Peyer's patch (tissue), 4 donors: ENCODE measurements around the gene ADGRF4. TPM values are rescaled to one million over a fixed set of nuclear protein-coding genes. Genes with fewer than 3 reads are reported as not detected.

ENCODE experiments used
- DNase-seq, 3 donors: peaks; one replicate each; pipeline ENCODE4 v3.0.0-alpha.2; 2017 to 2019
- H3K27ac ChIP-seq, 4 donors: fragments of 200-600 bp; sonication (generic); one replicate each; pipeline ENCODE4 v1.5.1; 2016 to 2019
- H3K27me3 ChIP-seq, 2 donors: fragments of 200-600 bp; sonication (generic); one replicate each; pipeline ENCODE4 v1.5.1; 2019
- H3K36me3 ChIP-seq, 3 donors: fragments of 200-600 bp; sonication (generic); one replicate each; pipeline ENCODE4 v1.5.1; 2016 to 2019
- H3K4me1 ChIP-seq, 4 donors: fragments of 200-600 bp; sonication (generic); one replicate each; pipeline ENCODE4 v1.5.1; 2016 to 2019
- H3K4me3 ChIP-seq, 4 donors: fragments of 200-600 bp; sonication (generic); 1 replicate in 3 of 4; 2 replicates in 1 of 4; pipeline ENCODE4 v1.5.1; 2016 to 2019; ENCODE audit warnings: mild to moderate bottlenecking in 1 of 4
- H3K9me3 ChIP-seq, 4 donors: fragments of 200-600 bp; sonication (generic); one replicate each; pipeline ENCODE4 v1.5.1; 2016 to 2019; ENCODE audit warnings: mild to moderate bottlenecking in 1 of 4
- POLR2A ChIP-seq, 2 donors: fragments of 450-650 bp; IDR thresholded peaks; one replicate each; pipeline ENCODE4 v1.5.1; 2017; ENCODE audit warnings: antibody characterized with exemption in 2 of 2, mild to moderate bottlenecking in 2 of 2, moderate library complexity in 2 of 2
- total RNA-seq, 4 donors: library from RNA; depleted of rRNA; stranded (reverse); fragments of >200 nt; gene quantifications; one replicate each; pipeline ENCODE4 v1.1.0, GENCODE V29; 2016
- TF ChIP-seq, protein P1 (sequence below), 6 experiments: fragments of 450-650 bp in 4 of 6; fragments of 200-600 bp in 2 of 6; sonication (generic) in 1 of 6; IDR thresholded peaks; one replicate each; pipeline ENCODE4 v1.5.1; 2017 to 2019; ENCODE audit warnings: antibody characterized with exemption in 6 of 6, mild to moderate bottlenecking in 3 of 6, moderate library complexity in 1 of 6

The ADGRF4 gene
- total RNA-seq, 4 donors from 2014 or later, result 0.18 to 0.80 (median 0.57) TPM; not detected in 1

DNA sequence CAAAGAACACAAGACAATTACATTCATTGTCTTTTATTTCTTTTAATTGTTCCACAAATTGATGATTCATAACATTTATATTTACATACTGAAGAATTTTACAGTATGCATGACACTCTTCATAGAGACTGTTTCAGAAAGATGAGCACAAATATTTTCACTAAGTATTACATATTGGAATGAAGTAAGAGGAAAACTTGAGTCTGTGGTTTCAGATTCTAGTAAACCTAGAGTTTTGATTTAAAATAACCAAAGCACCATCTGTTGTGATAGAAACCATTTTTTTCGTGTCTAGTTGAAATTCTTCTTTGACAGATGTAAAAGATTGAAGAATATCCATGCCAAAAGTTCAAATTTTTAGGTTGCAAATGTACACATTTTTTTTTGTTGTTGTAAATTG lies 51.4 kb downstream of the ADGRF4 start:
- TF ChIP-seq POLR2A (IDR thresholded peaks at IDR 0.05), result no peak
- TF ChIP-seq, protein P1, sequence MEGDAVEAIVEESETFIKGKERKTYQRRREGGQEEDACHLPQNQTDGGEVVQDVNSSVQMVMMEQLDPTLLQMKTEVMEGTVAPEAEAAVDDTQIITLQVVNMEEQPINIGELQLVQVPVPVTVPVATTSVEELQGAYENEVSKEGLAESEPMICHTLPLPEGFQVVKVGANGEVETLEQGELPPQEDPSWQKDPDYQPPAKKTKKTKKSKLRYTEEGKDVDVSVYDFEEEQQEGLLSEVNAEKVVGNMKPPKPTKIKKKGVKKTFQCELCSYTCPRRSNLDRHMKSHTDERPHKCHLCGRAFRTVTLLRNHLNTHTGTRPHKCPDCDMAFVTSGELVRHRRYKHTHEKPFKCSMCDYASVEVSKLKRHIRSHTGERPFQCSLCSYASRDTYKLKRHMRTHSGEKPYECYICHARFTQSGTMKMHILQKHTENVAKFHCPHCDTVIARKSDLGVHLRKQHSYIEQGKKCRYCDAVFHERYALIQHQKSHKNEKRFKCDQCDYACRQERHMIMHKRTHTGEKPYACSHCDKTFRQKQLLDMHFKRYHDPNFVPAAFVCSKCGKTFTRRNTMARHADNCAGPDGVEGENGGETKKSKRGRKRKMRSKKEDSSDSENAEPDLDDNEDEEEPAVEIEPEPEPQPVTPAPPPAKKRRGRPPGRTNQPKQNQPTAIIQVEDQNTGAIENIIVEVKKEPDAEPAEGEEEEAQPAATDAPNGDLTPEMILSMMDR (IDR thresholded peaks at IDR 0.05), result no peak
- H3K4me3 ChIP-seq, result no peak overlapping the region
- H3K36me3 ChIP-seq, result no peaks in the 10 kb centered on the region
- H3K27me3 ChIP-seq, result no peaks in the 10 kb centered on the region
- no peak for DNase-seq
- H3K4me1 ChIP-seq, result no peaks in the 10 kb centered on the region
- no peaks in the 10 kb centered on the region for H3K9me3 ChIP-seq
- H3K27ac ChIP-seq, result no peak overlapping the region

GRCh38 chr6:47752801-47753200 lies 54.4 kb downstream of the ADGRF4 start:
- TF ChIP-seq, protein P1 (IDR thresholded peaks at IDR 0.05), result no peak
- TF ChIP-seq POLR2A (IDR thresholded peaks at IDR 0.05), result no peak
- Histone ChIP-seq H3K27ac (no peak overlapping the region), H3K4me1 (no peaks in the 10 kb centered on the region), H3K36me3 (no peaks in the 10 kb centered on the region), H3K4me3 (no peak overlapping the region), H3K27me3 (no peaks in the 10 kb centered on the region), H3K9me3 (no peaks in the 10 kb centered on the region)
- no peak for DNase-seq

DNA sequence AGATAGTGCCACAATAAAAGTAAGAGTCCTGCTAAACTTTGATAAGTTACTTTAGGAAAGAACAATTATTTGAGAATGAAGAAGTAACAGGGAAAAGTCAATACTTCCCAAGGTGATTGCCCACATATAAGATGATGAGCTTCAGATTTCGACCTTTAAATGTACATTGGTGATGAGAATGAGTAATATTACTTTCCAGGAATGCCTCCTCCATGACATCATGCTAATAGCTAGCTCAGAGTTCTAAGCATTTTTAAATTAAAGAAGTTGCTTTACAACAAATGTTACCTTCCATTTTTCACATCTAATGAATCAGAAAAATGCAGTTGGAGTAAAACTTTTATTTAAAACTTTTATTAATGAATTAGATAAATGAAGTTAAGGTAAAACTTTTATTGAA lies 61.0 kb downstream of the ADGRF4 start:
- H3K36me3 ChIP-seq, result no peaks in the 10 kb centered on the region
- no peak for DNase-seq
- H3K9me3 ChIP-seq, result no peaks in the 10 kb centered on the region
- H3K4me1 ChIP-seq, result no peaks in the 10 kb centered on the region
- no peak overlapping the region for H3K4me3 ChIP-seq
- TF ChIP-seq POLR2A (IDR thresholded peaks at IDR 0.05), result no peak
- TF ChIP-seq, protein P1 (IDR thresholded peaks at IDR 0.05), result no peak
- H3K27ac ChIP-seq, result no peak overlapping the region
- no peaks in the 10 kb centered on the region for H3K27me3 ChIP-seq

DNA sequence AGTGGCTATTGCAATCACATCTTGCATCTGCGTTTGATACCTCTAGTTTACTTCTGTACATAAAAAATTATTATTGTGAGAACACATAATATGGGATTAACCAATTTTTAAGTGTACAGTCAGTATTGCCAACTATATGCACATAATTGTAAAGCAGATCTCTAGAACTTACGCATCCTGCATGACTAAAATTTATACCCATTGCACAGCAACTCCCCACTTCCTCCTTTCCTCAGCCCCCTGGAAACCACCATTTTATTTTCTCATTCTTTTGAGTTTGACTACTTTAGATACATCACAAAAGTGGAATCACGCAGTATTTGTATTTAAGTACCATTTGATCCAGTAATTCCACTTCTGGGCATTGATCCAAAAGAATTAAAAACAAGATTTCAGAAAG lies 64.1 kb downstream of the ADGRF4 start:
- no peaks in the 10 kb centered on the region for H3K27me3 ChIP-seq
- TF ChIP-seq POLR2A (IDR thresholded peaks at IDR 0.05), result no peak
- TF ChIP-seq, protein P1 (IDR thresholded peaks at IDR 0.05), result no peak
- H3K4me1 ChIP-seq, result no peaks in the 10 kb centered on the region
- H3K36me3 ChIP-seq, result no peaks in the 10 kb centered on the region
- H3K9me3 ChIP-seq, result no peaks in the 10 kb centered on the region
- H3K27ac ChIP-seq, result no peak overlapping the region
- no peak overlapping the region for H3K4me3 ChIP-seq
- no peak for DNase-seq

DNA sequence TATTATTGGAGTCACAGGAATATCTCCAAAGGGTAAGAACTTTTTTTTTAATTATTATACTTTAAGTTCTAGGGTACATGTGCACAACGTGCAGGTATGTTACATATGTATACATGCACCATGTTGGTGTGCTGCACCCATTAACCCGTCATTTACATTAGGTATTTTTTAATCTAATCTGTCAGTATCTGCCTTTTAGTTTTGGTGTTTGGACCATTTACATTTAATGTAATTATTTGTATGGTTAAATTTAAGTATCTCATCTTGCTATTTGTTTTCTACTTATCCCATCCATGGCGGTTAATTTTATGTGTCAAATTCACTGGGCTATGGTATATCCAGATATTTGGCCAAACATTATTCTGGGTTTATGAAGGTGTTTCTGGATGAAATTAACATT lies 68.1 kb downstream of the ADGRF4 start:
- H3K4me1 ChIP-seq, result no peaks in the 10 kb centered on the region
- no peaks in the 10 kb centered on the region for H3K9me3 ChIP-seq
- no peaks in the 10 kb centered on the region for H3K36me3 ChIP-seq
- H3K4me3 ChIP-seq, result no peak overlapping the region
- DNase-seq, result no peak
- no peak overlapping the region for H3K27ac ChIP-seq
- H3K27me3 ChIP-seq, result no peaks in the 10 kb centered on the region
- no peak for TF ChIP-seq POLR2A (IDR thresholded peaks at IDR 0.05)
- TF ChIP-seq, protein P1 (IDR thresholded peaks at IDR 0.05), result no peak

- H3K4me1 ChIP-seq, result no peaks in the 10 kb centered on the region
- no peak overlapping the region for H3K27ac ChIP-seq
- H3K27me3 ChIP-seq, result no peaks in the 10 kb centered on the region
- H3K9me3 ChIP-seq, result no peaks in the 10 kb centered on the region
- H3K4me3 ChIP-seq, result no peak overlapping the region
- no peaks in the 10 kb centered on the region for H3K36me3 ChIP-seq
- TF ChIP-seq POLR2A (IDR thresholded peaks at IDR 0.05), result no peak
- TF ChIP-seq, protein P1 (IDR thresholded peaks at IDR 0.05), result no peak
- DNase-seq, result no peak
These were observed 68.7 kb downstream of the ADGRF4 start for GRCh38 chr6:47767102-47767501.
